ENCODE results near the gene RYR2.

DNA sequence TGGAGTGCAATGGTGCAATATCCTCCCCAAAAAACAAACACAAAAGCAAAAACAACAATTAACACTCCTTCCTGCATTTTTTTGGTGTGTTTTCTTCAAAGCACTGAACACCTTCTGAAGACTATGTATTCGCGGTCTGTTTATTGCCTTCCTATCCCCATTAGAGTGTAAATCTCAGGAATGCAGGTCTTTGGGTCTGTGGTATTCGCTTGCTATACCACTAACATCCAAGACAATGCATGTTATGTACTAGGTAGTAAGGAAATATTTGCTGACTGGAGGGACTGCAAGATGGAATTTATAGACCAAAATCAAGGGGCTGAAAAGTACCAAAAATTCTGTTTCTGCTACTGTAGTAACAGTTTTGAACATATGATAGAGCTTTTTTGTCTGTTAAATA lies 299.4 kb downstream of the RYR2 start:
- TF ChIP-seq FOXM1 (IDR thresholded peaks at IDR 0.05; ENCODE audit: low read depth) (no peak), FOXM1 (CRISPR knock-in tag; IDR thresholded peaks at IDR 0.05; ENCODE audit: low read depth) (no peak), CREB1 (IDR thresholded peaks at IDR 0.05) (no peak), CREB1 (CRISPR knock-in tag; IDR thresholded peaks at IDR 0.05) (no peak), NCOR1 (IDR thresholded peaks at IDR 0.05) (no peak), ZEB2 (IDR thresholded peaks at IDR 0.05) (no peak), CTBP1 (IDR thresholded peaks at IDR 0.05; ENCODE audit: borderline replicate concordance) (no peak), JUNB (CRISPR knock-in tag; conservative IDR thresholded peaks at IDR 0.05) (no peak)
- TF ChIP-seq, protein P1, sequence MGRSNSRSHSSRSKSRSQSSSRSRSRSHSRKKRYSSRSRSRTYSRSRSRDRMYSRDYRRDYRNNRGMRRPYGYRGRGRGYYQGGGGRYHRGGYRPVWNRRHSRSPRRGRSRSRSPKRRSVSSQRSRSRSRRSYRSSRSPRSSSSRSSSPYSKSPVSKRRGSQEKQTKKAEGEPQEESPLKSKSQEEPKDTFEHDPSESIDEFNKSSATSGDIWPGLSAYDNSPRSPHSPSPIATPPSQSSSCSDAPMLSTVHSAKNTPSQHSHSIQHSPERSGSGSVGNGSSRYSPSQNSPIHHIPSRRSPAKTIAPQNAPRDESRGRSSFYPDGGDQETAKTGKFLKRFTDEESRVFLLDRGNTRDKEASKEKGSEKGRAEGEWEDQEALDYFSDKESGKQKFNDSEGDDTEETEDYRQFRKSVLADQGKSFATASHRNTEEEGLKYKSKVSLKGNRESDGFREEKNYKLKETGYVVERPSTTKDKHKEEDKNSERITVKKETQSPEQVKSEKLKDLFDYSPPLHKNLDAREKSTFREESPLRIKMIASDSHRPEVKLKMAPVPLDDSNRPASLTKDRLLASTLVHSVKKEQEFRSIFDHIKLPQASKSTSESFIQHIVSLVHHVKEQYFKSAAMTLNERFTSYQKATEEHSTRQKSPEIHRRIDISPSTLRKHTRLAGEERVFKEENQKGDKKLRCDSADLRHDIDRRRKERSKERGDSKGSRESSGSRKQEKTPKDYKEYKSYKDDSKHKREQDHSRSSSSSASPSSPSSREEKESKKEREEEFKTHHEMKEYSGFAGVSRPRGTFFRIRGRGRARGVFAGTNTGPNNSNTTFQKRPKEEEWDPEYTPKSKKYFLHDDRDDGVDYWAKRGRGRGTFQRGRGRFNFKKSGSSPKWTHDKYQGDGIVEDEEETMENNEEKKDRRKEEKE (IDR thresholded peaks at IDR 0.05; ENCODE audit: borderline replicate concordance in 1 of 2, control insufficient read depth in 1 of 2, low read depth in 2 of 2, low read length in 1 of 2), result no peak
- TF ChIP-seq, protein P2, sequence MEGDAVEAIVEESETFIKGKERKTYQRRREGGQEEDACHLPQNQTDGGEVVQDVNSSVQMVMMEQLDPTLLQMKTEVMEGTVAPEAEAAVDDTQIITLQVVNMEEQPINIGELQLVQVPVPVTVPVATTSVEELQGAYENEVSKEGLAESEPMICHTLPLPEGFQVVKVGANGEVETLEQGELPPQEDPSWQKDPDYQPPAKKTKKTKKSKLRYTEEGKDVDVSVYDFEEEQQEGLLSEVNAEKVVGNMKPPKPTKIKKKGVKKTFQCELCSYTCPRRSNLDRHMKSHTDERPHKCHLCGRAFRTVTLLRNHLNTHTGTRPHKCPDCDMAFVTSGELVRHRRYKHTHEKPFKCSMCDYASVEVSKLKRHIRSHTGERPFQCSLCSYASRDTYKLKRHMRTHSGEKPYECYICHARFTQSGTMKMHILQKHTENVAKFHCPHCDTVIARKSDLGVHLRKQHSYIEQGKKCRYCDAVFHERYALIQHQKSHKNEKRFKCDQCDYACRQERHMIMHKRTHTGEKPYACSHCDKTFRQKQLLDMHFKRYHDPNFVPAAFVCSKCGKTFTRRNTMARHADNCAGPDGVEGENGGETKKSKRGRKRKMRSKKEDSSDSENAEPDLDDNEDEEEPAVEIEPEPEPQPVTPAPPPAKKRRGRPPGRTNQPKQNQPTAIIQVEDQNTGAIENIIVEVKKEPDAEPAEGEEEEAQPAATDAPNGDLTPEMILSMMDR (IDR thresholded peaks at IDR 0.05 in 2 of 3, conservative IDR thresholded peaks at IDR 0.05 in 1 of 3; ENCODE audit: insufficient read depth in 2 of 3, low read depth in 1 of 3, low read length in 3 of 3), result no peak
- TF ChIP-seq, protein P3, sequence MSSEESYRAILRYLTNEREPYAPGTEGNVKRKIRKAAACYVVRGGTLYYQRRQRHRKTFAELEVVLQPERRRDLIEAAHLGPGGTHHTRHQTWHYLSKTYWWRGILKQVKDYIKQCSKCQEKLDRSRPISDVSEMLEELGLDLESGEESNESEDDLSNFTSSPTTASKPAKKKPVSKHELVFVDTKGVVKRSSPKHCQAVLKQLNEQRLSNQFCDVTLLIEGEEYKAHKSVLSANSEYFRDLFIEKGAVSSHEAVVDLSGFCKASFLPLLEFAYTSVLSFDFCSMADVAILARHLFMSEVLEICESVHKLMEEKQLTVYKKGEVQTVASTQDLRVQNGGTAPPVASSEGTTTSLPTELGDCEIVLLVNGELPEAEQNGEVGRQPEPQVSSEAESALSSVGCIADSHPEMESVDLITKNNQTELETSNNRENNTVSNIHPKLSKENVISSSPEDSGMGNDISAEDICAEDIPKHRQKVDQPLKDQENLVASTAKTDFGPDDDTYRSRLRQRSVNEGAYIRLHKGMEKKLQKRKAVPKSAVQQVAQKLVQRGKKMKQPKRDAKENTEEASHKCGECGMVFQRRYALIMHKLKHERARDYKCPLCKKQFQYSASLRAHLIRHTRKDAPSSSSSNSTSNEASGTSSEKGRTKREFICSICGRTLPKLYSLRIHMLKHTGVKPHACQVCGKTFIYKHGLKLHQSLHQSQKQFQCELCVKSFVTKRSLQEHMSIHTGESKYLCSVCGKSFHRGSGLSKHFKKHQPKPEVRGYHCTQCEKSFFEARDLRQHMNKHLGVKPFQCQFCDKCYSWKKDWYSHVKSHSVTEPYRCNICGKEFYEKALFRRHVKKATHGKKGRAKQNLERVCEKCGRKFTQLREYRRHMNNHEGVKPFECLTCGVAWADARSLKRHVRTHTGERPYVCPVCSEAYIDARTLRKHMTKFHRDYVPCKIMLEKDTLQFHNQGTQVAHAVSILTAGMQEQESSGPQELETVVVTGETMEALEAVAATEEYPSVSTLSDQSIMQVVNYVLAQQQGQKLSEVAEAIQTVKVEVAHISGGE (CRISPR knock-in tag; IDR thresholded peaks at IDR 0.05), result no peak
